ENCODE data around the gene DCLK2.

DCLK2 gene

GRCh38 chr4:150070464-150071170 is 7.6 kb upstream of the DCLK2 start:
- DNase-seq = no peak

GRCh38 chr4:150072471-150072870 is 5.8 kb upstream of the DCLK2 start:
- no peak for DNase-seq

- no peak for DNase-seq
These were observed 5.1 kb upstream of the DCLK2 start for GRCh38 chr4:150072906-150073714.

GRCh38 chr4:150074064-150074463 is 4.2 kb upstream of the DCLK2 start:
- no peak for DNase-seq

GRCh38 chr4:150078579-150079080 is 385 bp downstream of the DCLK2 start:
- peak; percentile 41 for DNase-seq

- peak; percentile 66 for DNase-seq
These were observed 886 bp downstream of the DCLK2 start for GRCh38 chr4:150079081-150079581.

- no peak for DNase-seq
These were observed 2.1 kb downstream of the DCLK2 start for GRCh38 chr4:150080337-150080736.

GRCh38 chr4:150080875-150081274 is 2.6 kb downstream of the DCLK2 start:
- peak; percentile 4 for DNase-seq

- no peak for DNase-seq
These were observed 4.0 kb downstream of the DCLK2 start for GRCh38 chr4:150082241-150082640.

- no peak for DNase-seq
These were observed 8.8 kb downstream of the DCLK2 start for GRCh38 chr4:150087006-150087405.

- DNase-seq = no peak
These were observed 11.5 kb downstream of the DCLK2 start for GRCh38 chr4:150089732-150090131.

GRCh38 chr4:150090836-150091235 is 12.6 kb downstream of the DCLK2 start:
- DNase-seq = no peak

- DNase-seq = no peak
These were observed 16.4 kb downstream of the DCLK2 start for GRCh38 chr4:150094676-150095075.

- DNase-seq = peak; percentile 86
These were observed 18.4 kb downstream of the DCLK2 start for GRCh38 chr4:150096625-150097024.

GRCh38 chr4:150098214-150098613 is 20.0 kb downstream of the DCLK2 start:
- DNase-seq = no peak

- DNase-seq = no peak
These were observed 26.3 kb downstream of the DCLK2 start for GRCh38 chr4:150104404-150105027.

- no peak for DNase-seq
These were observed 28.6 kb downstream of the DCLK2 start for GRCh38 chr4:150106886-150107285.

GRCh38 chr4:150108691-150109090 is 30.4 kb downstream of the DCLK2 start:
- no peak for DNase-seq

GRCh38 chr4:150114641-150115040 is 36.4 kb downstream of the DCLK2 start:
- no peak for DNase-seq

- DNase-seq = no peak
These were observed 37.6 kb downstream of the DCLK2 start for GRCh38 chr4:150115851-150116250.

GRCh38 chr4:150116506-150116905 is 38.3 kb downstream of the DCLK2 start:
- no peak for DNase-seq

- no peak for DNase-seq
These were observed 38.8 kb downstream of the DCLK2 start for GRCh38 chr4:150117094-150117493.

GRCh38 chr4:150117629-150118028 is 39.4 kb downstream of the DCLK2 start:
- no peak for DNase-seq

GRCh38 chr4:150119492-150119891 is 41.2 kb downstream of the DCLK2 start:
- DNase-seq = no peak

Measured in DMS79 treated with DMSO at 0.1 percent for 48 hours (cell line).